DMS53 (cell line): ENCODE measurements around the gene CTAGE15.
"Not testable (repeated sequence)": the region's sequence is repeated elsewhere in the genome, so short reads cannot be mapped to it uniquely, and the experiment has no call there.

Source experiments
- DNase-seq: peaks from one replicate; lab custom pipeline; 2025; lab: John Stamatoyannopoulos, UW

The CTAGE15 gene, protein sequence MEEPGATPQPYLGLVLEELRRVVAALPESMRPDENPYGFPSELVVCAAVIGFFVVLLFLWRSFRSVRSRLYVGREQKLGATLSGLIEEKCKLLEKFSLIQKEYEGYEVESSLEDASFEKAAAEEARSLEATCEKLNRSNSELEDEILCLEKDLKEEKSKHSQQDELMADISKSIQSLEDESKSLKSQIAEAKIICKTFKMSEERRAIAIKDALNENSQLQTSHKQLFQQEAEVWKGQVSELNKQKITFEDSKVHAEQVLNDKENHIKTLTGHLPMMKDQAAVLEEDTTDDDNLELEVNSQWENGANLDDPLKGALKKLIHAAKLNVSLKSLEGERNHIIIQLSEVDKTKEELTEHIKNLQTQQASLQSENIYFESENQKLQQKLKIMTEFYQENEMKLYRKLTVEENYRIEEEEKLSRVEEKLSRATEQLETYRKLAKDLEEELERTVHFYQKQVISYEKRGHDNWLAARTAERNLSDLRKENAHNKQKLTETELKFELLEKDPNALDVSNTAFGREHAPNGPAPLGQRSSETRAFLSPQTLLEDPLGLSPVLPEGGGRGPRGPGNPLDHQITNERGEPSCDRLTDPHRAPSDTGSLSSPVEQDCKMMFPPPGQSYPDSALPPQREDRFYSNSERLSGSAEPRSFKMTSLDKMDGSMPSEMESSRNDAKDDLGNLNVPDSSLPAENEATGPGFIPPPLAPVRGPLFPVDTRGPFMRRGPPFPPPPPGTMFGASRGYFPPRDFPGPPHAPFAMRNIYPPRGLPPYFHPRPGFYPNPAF

DNA sequence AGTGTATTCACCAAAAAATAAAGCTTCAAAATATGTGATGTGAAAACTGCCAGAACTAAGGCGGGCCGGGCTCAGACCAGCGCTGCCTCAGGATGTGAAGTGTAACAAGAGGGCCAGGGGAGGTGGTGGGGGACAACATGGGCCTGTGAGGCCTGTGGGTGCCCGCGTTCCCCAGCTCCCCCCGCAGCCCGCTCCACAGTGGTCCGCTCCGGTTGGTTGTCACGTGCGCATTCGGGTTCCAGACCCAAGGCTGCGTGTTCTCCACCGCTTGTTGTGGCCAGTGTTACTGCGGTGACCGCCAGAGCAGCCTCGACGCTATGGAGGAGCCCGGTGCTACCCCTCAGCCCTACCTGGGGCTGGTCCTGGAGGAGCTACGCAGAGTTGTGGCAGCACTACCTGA is at the start of gene CTAGE15:
Gene CTAGE15, plus strand, starts transcription at position 301 of the 400 bp plus-strand sequence. Its CDS starts 17 bp downstream, at position 318.
- not testable (repeated sequence) for DNase-seq

DNA sequence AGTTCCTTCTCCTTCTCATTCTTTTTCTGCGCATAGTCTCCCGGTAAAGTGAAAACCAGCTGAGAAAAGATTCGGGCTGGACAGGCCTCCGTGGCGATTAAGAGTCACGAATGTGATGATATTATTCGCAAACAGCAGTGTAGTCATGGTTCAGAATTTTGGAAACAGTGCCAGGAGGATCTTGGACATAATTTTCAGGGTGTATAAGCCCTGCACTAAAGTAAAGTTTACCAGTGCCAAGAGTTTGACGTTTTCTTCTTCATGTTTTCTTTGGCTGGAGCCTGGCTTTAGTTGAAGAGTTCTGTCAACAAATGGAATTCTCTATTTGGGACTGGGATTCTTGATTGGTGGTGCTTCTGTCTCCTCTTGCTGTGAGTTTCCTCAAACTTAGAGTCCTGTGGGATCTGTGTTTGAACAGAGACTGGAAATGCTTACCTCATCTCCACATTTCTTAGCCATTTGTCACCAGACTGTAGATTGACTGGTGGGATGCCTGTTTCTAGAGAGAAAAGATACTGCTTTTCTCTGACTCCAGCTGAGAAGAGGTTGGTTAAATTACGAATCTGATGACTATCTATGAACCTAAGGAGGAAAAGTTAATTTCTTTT is 49.2 kb upstream of the CTAGE15 start:
- DNase-seq: not testable (repeated sequence)

DNA sequence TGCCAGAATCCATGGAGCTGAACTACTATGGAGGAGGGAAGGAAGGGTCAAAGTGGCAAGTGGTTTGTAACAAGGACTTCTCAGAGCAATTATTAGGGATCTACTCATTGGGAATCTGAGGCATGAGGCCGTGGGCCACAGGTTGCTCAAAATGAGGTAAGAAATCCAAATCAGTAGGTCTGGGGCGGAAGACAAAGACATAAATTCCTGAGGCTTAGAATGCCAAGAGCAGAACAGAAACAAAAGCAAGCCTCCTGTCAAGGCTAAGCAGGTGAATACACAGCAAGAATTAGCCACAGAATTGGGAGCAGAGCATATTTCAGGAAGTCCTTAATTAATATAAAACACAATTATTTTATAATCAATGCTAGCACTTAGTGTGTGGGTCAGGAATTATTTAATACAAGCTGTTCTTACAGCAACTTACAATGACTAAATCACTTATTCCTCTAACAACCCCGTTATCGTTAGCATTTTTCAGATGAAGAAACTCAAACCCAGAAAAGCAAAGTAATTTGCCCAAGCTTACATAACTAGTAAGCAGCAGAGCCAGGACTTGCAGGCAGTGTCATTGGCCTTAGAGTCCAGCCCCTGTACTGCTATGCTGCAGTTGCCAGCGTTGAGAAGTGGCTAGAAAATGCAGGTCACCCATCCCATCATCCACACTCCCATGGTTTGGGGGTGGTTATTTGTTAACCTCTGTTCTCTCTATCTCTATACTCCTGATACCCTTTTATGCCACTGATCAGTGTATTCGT is 40.3 kb upstream of the CTAGE15 start:
- DNase-seq: not testable (repeated sequence)

DNA sequence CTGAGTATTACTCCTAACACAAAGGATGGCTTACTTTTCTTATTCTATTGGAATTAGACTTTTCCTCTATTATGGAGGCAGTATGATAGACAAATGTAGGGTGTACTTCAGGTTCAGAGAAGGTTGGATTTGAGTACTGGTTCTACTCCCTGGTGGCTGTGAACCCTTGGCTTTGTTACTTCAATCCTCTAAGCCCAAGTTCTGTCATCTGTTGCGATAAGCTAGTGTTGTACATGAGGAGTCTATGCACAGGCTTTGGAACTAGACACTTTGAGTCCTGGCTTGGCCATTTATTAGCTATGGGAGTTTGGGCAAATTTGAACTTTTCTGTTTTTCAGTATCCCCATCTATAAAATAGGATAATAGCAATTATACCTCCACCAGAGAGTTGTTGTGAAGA is 39.7 kb upstream of the CTAGE15 start:
- DNase-seq: not testable (repeated sequence)

DNA sequence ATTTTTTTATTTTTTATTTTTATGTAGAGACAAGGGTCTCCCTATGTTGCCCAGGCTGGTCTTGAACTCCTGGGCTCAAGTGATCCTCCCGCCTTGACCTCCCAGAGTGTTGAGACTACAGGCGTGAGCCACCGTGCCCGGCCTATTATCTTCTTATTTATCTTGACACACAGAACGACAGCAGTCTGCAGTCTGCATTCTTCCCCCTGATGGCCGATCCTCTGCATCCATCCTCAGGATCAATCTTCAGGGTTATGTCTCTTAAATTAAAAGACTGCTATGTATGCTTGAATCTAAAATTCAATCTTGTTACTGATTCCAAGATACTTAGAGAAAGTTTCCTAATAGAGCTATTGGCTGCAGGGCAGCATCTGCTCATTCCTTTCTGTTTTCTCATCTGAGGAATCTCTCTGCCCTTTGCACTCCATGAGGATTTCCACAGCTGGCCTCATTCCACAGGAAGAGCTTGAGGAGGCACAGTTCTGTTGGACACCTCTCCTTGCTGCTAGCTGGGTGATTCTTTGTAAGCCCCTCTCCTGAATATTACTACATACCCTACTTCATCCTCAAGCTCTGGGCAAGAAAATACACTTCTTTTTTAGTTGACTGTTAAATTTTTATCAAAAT is 38.3 kb upstream of the CTAGE15 start:
- not testable (repeated sequence) for DNase-seq

DNA sequence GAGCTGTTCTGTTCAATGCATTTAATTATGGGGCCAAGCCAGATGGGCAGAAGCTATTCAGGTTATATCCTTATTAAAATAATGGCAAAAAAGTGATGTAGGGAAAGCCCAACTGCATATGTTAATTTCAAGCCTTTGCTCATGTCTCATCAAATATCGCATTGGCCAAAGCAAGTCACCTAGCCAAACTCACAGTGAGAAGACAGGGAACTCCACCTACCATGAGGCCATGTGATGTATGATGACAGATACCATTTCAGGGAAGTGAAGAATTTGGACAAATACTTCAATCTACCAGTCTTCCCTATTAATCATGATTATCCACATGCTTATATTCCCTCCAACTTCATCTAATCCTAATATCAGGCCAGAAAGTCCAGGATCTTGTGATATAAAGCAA is 35.2 kb upstream of the CTAGE15 start:
- DNase-seq: not testable (repeated sequence)

DNA sequence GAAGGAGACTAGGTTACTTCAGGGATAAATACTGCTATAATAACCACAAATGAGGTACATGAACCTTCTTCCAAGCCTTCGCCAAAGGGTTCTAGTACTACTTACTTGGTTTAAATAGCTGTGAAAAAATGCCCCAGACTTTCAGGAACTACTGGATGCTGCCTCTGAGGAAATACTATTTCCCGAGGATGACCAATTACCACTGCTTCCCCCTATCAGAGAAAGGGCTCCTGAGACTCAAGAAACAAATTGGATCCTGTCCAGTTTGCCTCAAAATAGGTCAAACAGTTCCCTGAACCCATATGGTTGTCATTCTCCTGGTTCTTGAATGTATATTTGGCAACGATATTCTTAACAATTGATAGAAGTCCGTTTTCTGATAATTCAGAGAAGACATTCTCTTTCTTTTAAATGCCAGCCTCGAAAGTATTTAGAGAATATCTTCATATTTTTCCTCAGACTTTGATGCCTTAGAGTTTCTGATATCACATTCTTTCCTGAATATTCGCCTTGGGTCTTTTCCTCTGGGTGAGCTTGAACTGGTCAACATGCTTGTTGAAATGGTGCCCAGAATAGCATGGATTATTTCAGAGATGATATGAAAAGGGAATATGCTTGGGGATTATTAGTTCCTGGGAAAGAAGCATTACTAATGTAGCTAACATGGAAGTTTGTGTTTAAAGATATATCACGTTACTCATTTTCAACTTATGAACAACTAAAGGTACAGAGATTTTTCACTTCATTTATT is 28.1 kb upstream of the CTAGE15 start:
- not testable (repeated sequence) for DNase-seq

DNA sequence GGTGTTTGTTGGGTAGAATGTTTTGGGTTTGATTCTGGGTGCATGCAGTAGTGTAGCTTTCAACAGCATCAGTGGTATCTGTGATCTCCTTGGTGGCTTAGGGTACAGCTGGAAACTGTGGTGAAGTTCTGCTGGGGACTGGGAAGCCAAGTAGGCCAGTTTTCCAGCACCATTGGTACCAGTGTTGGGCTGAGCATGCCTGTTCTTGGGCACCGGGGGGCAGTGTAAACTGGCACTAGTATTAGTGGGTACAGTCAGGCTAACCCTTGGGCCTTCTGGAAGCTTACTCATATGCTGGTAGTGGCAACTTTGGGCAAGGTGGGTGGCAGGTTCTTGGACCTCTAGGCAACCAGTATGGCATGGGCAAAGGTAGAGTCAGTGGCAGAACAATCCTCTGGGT is 15.6 kb upstream of the CTAGE15 start:
- not testable (repeated sequence) for DNase-seq

DNA sequence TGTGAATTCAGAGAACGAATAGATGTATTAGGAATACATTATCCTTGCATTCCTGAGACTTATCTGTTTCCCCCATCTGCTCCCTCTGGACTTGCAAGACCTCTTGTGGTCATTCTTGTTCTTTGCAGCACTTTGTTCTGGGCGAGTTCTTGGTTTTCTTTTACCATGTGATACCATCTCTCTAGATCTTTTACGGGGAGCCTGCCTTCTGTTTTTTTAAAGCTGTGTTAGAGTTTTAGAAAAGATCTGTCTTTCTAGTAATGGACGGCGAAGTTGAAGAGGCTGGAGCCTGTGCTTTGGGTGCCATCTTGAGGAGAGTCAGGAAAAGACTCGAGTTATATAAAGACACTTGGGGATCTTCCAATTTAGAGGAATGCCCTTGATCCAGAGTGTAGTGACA is 8.3 kb upstream of the CTAGE15 start:
- DNase-seq: not testable (repeated sequence)

DNA sequence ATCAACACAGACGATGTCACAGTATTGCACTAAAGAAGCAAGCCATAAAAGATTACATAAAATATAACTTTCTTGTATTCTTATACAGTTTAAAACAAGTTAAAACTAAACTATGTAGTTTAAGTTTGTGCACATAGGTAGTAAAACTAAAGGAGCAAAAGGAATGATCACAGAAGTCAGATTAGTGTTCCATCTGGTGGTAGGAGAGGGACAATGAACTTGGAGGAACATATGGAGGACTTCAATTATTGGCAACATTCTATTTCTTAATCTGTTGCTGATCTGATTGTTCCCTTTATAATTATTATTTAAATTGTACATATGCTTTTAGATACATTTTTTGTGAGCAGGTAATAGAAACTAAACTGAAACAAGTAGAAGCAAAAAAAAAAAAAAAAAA is 5.6 kb upstream of the CTAGE15 start:
- not testable (repeated sequence) for DNase-seq

DNA sequence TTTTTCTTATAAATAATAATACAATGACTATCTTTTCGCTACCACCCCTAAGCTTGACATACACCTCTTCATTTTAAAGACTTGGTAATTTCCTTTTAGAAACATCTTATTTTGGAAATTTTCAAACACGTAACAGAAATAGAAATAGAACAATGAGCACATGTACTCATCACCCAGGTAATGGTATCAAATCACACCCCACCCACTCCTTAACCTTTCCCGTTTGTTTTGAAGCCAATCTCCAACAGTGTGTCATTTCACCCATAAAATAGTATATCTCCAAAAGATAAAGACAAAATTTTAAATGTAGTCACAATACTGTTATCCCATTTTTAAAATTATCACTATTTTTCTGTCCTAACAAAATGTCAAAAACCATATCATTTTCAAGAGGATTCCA is 16.6 kb downstream of the CTAGE15 start:
- DNase-seq: not testable (repeated sequence)

DNA sequence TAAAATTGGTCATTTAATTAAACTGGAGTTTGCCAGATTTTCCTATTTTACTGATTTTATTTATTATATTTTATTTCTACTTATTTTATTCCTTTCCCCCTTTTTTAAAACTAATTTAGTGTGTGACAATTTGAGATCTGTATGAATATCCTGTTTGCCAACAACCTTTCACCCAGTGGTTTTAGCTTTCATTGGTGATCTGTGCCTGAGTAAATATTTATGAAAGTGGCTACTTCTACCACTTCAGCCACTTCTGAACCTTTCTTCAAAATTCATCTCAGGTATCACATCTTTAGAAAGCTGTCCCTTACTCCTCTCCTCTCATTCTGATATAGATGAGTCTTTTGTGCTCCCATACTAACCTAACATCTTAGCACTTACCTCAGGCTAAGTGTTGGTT is 18.3 kb downstream of the CTAGE15 start:
- not testable (repeated sequence) for DNase-seq

DNA sequence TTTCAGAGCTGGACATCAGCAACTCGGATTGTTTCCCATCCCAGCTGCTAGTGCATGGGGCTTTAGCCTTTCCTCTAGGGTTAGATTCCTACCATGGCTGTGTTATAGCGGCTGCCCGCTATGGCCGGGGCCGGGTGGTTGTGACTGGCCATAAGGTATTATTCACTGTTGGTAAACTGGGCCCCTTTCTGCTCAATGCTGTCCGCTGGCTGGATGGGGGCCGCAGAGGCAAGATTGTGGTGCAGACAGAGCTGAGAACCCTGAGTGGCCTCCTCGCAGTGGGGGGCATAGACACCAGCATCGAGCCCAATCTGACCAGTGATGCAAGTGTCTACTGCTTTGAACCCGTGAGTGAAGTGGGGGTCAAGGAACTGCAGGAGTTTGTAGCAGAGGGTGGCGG is 26.5 kb downstream of the CTAGE15 start:
- not testable (repeated sequence) for DNase-seq

DNA sequence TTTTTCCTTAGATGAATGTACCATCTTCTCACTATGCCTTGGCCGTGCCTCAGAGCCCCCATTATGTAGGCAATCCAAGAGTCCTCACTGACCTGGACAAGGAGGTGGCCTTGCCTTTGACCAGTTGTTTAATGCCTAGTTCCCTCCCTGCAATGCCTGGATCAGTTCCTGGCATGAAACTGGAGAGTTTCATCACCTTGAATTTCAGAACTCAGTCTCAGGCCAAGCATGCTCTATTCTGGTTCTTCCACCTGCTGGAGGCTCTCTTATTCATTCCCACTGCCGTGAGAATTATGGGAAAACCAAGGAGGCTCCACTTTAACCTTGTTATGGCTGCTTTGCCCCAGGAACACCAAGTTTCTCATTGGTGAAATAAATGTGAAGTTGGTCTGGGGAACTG is 31.9 kb downstream of the CTAGE15 start:
- DNase-seq: not testable (repeated sequence)

DNA sequence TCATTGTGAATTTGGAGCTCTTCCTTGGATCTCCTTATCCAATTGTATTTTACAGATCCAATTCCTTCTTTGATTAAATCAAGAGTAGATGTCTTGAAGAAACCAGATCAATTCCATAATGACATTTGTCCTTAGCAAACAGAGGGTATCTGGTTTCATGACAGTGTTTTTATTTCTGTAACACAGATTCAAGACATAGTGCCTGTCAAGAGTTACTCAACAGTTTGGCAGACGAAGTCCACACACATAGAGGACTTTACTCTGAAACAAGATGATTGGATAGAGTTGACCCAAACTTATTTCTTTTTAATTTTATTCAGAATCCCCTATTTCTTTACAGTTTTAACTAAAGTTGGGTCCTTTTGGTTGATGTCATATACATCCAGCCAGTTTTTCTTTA is 34.5 kb downstream of the CTAGE15 start:
- DNase-seq: not testable (repeated sequence)

DNA sequence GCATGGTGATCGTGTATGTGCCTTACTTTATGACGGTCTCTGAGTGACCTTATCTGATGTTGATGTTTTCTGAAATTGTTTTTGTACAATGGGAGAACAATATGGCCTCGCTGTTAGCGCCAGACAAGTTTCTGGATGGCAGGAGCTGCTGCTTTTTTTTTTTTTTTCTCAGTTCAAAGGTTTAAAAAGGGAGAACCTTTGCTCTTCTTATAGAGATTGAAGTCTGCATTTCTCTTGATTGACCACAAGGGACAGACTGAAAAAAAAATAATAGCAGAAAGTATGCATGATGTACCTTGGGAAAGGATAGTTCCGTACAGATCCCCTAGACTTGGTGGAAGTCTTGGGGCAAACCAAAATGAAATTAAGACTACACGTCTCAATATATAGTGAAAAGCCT is 43.9 kb downstream of the CTAGE15 start:
- DNase-seq: not testable (repeated sequence)

DNA sequence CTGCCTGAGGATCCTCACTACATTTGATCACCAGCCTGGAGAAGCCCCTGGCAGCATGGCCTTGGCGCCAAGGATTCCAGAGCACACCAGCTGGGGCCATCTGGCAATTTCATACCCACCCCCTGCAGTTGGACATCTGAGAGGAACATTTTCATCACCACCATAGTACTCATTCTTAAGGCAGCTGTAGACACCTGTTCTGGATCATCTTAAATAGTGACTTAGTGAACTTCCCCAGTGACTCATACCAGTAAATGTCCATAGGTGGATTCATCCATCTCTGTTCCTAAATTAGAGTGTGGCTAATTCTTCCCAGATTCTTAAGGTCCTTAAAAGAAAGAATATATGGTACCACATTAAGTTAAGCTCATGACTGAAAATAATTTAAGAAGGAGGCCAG is 45.6 kb downstream of the CTAGE15 start:
- DNase-seq: not testable (repeated sequence)

DNA sequence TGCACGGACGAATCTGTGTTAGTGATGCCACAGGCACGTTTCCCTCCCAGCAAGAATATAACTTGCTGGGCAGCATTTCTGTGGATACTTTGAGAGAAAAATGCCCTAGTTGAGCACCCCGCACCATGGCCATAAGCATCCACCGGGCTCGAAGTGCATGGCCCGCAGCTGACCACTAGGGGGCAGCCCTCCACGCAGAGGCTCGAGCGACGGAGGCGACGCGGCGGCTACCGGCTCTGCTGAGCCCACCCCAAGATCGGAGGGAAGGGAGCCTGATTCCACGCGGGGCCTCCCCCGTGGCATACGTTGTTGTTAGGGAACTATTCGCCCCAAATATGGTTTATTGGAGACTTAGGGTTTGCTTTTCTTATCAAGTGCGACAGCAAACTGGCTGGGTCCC is 48.5 kb downstream of the CTAGE15 start:
- not testable (repeated sequence) for DNase-seq

DNA sequence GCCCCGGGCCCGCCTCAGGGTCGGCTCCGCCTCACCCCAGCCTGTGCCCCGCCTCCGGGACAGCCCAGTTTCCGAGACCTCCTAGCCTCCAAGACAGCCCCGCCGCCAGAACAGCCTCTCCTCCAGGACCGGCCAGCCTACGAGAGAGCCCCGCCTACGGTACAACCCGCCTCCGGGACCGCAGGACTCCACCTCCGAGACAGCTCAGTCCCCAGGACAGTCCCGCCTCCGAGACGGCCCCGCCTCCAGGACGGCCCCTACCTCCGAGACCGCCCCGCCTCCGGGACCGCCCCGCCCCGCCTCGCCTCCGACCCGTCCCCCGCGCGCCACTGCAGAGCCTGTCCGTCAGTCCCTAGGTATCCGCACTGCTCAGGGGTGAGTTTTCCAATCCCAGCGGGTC is 49.0 kb downstream of the CTAGE15 start, which contains the start of gene TCAF2:
Gene TCAF2, plus strand, starts transcription at position 329 of the 400 bp plus-strand sequence.
- DNase-seq: not testable (repeated sequence)

DNA sequence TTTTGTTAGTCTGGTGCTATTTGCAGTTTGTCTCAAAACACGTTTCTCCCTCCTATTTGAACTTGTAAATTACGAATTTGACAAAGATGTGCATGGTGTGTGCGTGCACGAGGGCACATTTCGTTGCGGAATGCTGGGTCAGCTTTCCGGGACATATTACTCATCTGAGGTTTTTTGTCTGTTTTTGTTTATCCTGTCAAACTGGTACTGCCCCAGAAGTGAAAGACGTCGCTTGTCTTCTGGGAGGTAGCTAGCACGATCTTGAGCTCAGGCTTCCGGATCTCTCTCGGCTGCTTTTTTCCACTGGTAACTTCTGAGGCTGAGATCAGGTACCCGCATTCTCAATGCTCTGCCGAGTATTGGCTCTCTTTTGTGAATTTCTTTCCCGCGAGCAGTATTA is 49.6 kb downstream of the CTAGE15 start:
- DNase-seq: not testable (repeated sequence)
